GM12874 (cell line): Measurements from ENCODE around the gene GRK5.

Experiments
- TF ChIP-seq, protein P1 (sequence below): IDR thresholded peaks from 2 replicates; pipeline ENCODE4 v1.5.1; 2011; ENCODE audit warnings: low read depth, mild to moderate bottlenecking, control low read depth, low read length, moderate library complexity; ENCODE audit not compliant: insufficient read depth

GRK5 gene

GRCh38 chr10:119448628-119449584, 241.5 kb downstream of the GRK5 start:
- TF ChIP-seq, protein P1, sequence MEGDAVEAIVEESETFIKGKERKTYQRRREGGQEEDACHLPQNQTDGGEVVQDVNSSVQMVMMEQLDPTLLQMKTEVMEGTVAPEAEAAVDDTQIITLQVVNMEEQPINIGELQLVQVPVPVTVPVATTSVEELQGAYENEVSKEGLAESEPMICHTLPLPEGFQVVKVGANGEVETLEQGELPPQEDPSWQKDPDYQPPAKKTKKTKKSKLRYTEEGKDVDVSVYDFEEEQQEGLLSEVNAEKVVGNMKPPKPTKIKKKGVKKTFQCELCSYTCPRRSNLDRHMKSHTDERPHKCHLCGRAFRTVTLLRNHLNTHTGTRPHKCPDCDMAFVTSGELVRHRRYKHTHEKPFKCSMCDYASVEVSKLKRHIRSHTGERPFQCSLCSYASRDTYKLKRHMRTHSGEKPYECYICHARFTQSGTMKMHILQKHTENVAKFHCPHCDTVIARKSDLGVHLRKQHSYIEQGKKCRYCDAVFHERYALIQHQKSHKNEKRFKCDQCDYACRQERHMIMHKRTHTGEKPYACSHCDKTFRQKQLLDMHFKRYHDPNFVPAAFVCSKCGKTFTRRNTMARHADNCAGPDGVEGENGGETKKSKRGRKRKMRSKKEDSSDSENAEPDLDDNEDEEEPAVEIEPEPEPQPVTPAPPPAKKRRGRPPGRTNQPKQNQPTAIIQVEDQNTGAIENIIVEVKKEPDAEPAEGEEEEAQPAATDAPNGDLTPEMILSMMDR: no peak

- TF ChIP-seq, protein P1: no peak
These were observed 242.5 kb downstream of the GRK5 start for GRCh38 chr10:119449760-119450461.

GRCh38 chr10:119450606-119451299, 243.4 kb downstream of the GRK5 start:
- TF ChIP-seq, protein P1: no peak

- TF ChIP-seq, protein P1: no peak
These were observed 244.0 kb downstream of the GRK5 start for GRCh38 chr10:119451300-119451896.

- TF ChIP-seq, protein P1: no peak
These were observed 245.0 kb downstream of the GRK5 start for GRCh38 chr10:119452396-119452795.

DNA sequence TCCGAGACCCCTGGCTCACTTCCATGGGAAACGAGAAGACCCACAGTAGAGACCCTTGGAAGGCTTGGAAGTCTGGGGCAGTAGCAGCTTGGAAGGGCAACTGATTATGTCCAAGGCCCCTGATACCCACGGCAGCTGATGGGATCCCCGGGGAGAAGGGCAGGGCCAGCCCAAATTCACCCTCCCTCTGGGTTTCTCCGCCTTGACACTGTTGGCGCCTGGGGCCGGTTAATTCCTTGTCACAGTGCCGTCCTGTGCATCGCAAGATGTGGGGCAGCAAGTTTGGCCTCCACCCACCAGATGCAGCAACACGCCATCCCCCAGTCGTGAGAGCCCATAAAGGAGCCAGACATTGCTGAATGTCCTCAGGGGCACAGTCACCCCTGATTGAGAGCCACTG, 245.9 kb downstream of the GRK5 start:
- TF ChIP-seq, protein P1: no peak

GRCh38 chr10:119454316-119454715, 246.9 kb downstream of the GRK5 start:
- TF ChIP-seq, protein P1: no peak
